ENCODE data around the gene GMPR2. TPM values are rescaled to one million over a fixed set of nuclear protein-coding genes. Genes with fewer than 3 reads are reported as not detected.

GMPR2 gene
- total and polyA plus RNA-seq, 2 of the 13 experiments (the other 11 are each of a cell fraction or from before 2014, with no cell fraction given), result 210 to 273 TPM

DNA sequence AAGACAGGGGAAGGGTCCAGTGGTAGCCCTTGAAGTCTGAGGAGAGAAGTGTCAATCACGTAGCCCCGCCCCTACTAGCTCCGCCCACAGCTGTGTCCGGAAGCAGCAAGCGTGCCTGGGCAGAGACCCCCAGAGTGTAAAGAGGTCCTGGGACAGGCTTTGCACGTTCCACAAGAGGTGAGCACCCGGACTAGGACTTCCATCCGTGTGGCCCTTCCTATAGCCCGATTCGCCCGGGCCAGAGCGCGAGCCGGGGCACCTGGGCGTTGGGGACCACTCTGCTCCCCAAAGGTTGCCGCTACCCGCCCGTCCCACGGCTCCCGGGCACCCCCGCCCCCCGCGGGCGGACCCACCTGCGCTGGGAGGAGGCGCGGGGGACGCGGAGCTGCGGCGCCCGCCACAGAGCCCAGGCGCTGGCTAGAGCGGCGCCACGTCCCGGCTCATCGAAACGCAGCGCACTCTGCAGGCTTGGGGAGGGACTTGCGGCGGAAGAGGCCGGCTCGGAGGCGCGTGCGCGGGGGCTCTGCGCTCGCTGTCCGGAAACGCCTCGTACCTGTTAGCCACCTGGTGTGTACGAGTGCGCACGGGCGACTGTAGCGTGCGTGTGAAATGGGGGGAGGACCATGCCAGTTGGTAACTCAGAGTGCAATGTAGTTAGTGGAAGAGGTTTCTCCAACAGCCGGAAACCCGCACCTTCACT is 38.6 kb downstream of the GMPR2 start, which contains the start of gene RABGGTA (continued):
- TF ChIP-seq, protein P1, sequence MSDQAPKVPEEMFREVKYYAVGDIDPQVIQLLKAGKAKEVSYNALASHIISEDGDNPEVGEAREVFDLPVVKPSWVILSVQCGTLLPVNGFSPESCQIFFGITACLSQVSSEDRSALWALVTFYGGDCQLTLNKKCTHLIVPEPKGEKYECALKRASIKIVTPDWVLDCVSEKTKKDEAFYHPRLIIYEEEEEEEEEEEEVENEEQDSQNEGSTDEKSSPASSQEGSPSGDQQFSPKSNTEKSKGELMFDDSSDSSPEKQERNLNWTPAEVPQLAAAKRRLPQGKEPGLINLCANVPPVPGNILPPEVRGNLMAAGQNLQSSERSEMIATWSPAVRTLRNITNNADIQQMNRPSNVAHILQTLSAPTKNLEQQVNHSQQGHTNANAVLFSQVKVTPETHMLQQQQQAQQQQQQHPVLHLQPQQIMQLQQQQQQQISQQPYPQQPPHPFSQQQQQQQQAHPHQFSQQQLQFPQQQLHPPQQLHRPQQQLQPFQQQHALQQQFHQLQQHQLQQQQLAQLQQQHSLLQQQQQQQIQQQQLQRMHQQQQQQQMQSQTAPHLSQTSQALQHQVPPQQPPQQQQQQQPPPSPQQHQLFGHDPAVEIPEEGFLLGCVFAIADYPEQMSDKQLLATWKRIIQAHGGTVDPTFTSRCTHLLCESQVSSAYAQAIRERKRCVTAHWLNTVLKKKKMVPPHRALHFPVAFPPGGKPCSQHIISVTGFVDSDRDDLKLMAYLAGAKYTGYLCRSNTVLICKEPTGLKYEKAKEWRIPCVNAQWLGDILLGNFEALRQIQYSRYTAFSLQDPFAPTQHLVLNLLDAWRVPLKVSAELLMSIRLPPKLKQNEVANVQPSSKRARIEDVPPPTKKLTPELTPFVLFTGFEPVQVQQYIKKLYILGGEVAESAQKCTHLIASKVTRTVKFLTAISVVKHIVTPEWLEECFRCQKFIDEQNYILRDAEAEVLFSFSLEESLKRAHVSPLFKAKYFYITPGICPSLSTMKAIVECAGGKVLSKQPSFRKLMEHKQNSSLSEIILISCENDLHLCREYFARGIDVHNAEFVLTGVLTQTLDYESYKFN (CRISPR knock-in tag; conservative IDR thresholded peaks at IDR 0.05), result peak; percentile 91
- TF ChIP-seq RFX5 (IDR thresholded peaks at IDR 0.05; ENCODE audit: low read depth, low read length) (no peak), MAZ (IDR thresholded peaks at IDR 0.05; ENCODE audit: borderline replicate concordance, low read depth, low read length) (peak; percentile 97), MAZ (CRISPR knock-in tag; IDR thresholded peaks at IDR 0.05; ENCODE audit: low read depth) (peak; percentile 100), GATAD1 (CRISPR knock-in tag; IDR thresholded peaks at IDR 0.05) (peak; percentile 95), NR2F6 (IDR thresholded peaks at IDR 0.05) (no peak), NR2F6 (CRISPR knock-in tag; IDR thresholded peaks at IDR 0.05) (peak; percentile 87), ZNF605 (CRISPR knock-in tag; IDR thresholded peaks at IDR 0.05) (peak; percentile 99), MIXL1 (CRISPR knock-in tag; IDR thresholded peaks at IDR 0.05) (peak; percentile 98), ZNF225 (CRISPR knock-in tag; IDR thresholded peaks at IDR 0.05) (peak; percentile 98), CEBPB (IDR thresholded peaks at IDR 0.05; ENCODE audit: borderline replicate concordance, low read depth, low read length) (no peak), PCBP1 (IDR thresholded peaks at IDR 0.05; ENCODE audit: borderline replicate concordance, low read depth, low read length) (no peak; the same call in 1 of the 2 replicates), ZNF674 (CRISPR knock-in tag; IDR thresholded peaks at IDR 0.05; ENCODE audit: low read depth) (peak; percentile 99), ZNF614 (CRISPR knock-in tag; IDR thresholded peaks at IDR 0.05; ENCODE audit: borderline replicate concordance) (peak; percentile 100), ZSCAN9 (CRISPR knock-in tag; IDR thresholded peaks at IDR 0.05; ENCODE audit: borderline replicate concordance) (peak; percentile 99), FOSL1 (CRISPR knock-in tag; IDR thresholded peaks at IDR 0.05; ENCODE audit: borderline replicate concordance) (peak; percentile 65), MZF1 (CRISPR knock-in tag; IDR thresholded peaks at IDR 0.05; ENCODE audit: borderline replicate concordance) (peak; percentile 98)
- TF ChIP-seq, protein P2, sequence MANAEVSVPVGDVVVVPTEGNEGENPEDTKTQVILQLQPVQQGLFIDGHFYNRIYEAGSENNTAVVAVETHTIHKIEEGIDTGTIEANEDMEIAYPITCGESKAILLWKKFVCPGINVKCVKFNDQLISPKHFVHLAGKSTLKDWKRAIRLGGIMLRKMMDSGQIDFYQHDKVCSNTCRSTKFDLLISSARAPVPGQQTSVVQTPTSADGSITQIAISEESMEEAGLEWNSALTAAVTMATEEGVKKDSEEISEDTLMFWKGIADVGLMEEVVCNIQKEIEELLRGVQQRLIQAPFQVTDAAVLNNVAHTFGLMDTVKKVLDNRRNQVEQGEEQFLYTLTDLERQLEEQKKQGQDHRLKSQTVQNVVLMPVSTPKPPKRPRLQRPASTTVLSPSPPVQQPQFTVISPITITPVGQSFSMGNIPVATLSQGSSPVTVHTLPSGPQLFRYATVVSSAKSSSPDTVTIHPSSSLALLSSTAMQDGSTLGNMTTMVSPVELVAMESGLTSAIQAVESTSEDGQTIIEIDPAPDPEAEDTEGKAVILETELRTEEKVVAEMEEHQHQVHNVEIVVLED (CRISPR knock-in tag; IDR thresholded peaks at IDR 0.05; ENCODE audit: borderline replicate concordance), result peak; percentile 98
- TF ChIP-seq, protein P3, sequence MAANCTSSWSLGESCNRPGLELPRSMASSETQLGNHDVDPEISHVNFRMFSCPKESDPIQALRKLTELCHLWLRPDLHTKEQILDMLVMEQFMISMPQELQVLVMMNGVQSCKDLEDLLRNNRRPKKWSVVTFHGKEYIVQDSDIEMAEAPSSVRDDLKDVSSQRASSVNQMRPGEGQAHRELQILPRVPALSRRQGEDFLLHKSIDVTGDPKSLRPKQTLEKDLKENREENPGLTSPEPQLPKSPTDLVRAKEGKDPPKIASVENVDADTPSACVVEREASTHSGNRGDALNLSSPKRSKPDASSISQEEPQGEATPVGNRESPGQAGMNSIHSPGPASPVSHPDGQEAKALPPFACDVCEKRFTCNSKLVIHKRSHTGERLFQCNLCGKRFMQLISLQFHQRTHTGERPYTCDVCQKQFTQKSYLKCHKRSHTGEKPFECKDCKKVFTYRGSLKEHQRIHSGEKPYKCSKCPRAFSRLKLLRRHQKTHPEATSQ (CRISPR knock-in tag; IDR thresholded peaks at IDR 0.05; ENCODE audit: borderline replicate concordance), result peak; percentile 99
- TF ChIP-seq, protein P4, sequence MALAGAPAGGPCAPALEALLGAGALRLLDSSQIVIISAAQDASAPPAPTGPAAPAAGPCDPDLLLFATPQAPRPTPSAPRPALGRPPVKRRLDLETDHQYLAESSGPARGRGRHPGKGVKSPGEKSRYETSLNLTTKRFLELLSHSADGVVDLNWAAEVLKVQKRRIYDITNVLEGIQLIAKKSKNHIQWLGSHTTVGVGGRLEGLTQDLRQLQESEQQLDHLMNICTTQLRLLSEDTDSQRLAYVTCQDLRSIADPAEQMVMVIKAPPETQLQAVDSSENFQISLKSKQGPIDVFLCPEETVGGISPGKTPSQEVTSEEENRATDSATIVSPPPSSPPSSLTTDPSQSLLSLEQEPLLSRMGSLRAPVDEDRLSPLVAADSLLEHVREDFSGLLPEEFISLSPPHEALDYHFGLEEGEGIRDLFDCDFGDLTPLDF (CRISPR knock-in tag; IDR thresholded peaks at IDR 0.05), result peak; percentile 95
